ENCODE measurements around the gene TGFBRAP1.

DNA sequence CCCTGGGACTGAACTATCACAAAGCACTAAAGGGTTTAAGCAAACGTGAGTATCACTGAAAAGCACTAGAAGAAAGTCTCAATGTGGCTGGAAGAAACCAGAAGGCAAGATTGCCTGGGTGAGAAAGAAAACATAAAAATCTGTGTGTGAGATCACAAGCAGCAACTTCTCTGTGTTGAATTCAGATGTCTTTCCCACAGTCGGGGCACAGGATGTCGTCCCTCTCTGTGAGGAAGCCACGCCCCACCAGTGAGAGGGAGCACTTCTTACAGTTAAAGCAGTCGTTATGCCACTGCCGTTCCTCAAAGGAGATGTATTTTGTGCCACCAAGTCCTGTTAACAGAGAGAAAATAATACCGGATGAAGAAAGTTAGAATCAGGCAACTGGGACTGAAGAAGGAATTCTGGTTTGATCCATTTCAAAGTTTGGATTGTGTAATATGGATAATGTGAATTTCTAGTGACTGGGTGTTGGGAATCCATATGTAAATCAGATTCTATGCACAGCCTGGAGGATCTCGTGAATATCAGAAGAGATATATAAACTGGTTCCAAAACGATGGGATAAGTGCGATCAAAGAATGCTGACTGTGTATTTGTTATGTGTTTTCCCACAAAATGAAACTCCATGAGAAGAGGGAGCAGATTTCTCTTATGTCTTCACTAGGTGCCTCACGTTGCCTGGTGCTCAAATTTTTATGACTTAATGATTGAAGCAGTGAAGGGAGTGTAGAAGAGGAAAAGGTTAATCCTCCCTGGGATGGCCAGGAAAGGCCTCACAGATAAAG, 31.8 kb upstream of the TGFBRAP1 start:
- no peak for TF ChIP-seq GATA3 (IDR thresholded peaks at IDR 0.05; ENCODE audit: low read depth, low read length)
- TF ChIP-seq GATA2 (IDR thresholded peaks at IDR 0.05; ENCODE audit: low read depth, low read length), result no peak
